Activated CD4-positive, alpha-beta T cell treated with anti-CD3 and anti-CD28 coated beads, Interleukin-10, Interleukin-2, amounts not matched to agents 100 ng/mL and 50 ng/mL, durations not matched to agents 16 hours and 8 hours (primary cell): ENCODE results near the gene PTPN1.
"Not testable (repeated sequence)": the region's sequence is repeated elsewhere in the genome, so short reads cannot be mapped to it uniquely, and the experiment has no call there.

ENCODE experiments used
- DNase-seq: peaks from one replicate; pipeline ENCODE4 v3.0.0-alpha.2; 2020

PTPN1 gene

GRCh38 chr20:50595988-50596693 lies 86.0 kb downstream of the PTPN1 start:
- DNase-seq: no peak

GRCh38 chr20:50596694-50597021 lies 86.5 kb downstream of the PTPN1 start:
- no peak for DNase-seq

DNA sequence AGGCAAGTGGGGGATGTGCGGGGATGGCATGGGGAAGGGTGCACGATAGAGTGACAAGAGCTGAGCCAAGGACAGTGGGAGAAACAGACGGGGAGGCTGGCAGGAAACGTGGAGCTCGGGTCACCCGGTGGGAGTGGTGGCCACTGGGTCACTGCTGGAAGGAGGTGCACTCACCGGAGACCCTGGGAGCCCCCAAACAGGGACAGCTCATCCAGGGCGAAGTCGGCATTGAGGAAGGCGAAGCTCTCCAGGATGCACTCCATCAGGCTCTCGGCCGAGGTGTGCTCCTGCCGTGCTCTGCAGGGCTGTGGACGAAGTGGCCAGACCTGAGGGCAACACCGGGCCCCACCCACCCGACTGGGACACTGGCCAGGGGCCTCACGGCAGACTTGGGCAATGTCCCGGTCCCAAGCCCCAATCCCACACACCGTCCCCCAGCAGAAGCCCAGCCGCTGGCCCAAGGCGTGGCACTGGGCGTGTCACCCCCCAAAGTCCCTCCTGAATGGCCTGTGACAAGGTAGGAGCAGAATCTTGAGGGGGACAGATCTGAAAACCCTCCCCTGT lies 87.3 kb downstream of the PTPN1 start:
- DNase-seq: no peak

DNA sequence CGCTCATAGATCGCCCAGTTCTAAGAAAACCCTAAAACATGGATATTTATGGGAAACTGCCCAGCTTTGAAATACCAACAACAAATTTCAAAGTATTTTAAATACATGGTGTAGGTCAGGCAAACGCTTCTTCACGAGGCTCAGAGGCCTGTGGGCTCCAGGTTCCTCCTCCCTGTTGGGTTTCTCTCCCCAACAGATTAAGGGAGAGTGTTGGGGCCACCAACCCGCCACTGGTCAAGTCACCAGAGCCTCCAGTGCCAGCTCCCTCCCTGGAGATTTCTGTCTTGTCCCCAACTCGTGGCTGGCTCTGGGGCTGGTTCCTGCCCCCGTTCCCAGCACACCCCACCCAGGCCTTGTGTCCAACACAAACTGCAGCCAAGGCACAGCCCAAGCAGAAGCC lies 87.9 kb downstream of the PTPN1 start:
- DNase-seq: no peak

- DNase-seq: not testable (repeated sequence)
Observed at GRCh38 chr20:50598768-50599167, 88.6 kb downstream of the PTPN1 start.

DNA sequence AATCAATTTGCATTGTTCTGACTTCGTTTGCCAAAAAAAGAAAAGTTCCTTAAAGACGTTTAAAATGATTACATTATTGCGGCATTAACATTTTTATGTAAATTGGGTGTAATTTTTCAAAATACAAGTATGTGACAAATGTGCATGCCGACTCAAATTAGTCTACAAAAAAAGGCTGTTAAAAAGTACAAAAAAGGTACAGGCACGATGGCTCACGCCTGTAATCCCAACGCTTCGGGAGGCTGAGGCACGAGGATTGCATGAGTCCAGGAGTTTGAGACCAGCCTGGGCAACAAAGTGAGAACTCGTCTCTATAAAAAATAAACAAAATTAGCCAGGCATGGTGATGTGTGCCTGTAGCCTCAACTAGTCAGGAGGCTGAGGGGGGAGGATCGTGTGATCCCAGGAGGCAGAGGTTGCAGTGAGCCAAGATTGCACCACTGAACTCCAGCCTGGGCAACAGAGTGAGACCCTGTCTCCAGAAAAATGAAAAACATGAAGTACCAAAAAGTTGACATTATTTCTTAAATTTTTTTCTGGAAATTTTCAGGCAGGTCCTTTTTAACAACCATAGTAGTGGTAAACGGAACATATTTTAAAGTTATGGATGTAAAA lies 90.2 kb downstream of the PTPN1 start:
- no peak for DNase-seq

- no peak for DNase-seq
Observed at GRCh38 chr20:50601511-50602431, 91.6 kb downstream of the PTPN1 start.

DNA sequence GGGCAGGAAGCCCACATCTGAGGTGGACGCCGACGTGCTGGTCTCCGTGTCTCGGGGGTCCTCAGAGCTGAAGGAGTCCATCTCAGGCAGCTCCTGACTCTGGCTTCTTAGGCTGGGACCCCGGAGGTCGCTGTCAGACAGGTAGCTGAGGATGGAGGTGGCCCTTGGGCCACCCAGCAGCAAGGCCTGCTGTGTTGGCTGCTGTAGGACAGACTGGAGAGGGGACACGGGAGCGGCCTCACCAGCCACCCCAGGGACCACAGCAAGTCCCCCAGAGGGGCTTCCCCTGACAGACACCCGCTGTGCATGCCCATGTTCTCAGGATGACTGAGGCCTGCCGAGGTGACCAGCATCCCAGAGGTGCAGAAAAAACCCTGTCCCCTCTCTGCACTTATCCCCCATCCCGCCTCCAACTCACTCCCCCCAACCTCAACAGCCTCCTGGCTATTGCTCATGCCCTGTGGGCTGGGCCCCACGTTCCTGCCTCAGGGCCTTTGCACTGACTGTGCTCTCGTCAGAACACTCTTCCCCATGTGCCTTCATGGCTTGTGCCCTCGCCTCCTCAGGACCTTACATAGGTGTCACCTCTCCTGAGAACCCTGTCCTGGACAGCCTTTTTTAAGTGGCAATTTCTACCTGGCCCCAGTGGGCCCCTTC lies 92.4 kb downstream of the PTPN1 start:
- no peak for DNase-seq

DNA sequence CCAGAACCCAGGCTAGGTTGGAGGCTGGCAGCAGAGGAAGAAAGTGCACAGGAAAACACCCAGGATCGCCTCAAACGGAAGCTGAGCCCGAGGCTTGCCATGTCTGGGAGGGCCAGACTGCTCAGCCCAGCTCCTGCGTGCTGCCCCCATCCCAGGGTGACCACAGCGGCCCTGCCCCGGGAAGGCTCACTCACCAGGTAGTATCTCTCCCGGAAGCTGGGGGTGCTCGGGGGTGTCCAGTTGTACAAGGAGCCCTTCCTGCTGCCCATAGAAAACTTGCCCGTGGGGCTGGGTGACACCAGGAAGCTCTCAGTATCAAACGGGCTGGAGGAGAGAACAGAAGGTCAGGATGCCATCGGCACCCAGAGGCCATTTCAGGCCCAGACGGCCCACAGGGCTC lies 94.3 kb downstream of the PTPN1 start:
- DNase-seq: no peak

DNA sequence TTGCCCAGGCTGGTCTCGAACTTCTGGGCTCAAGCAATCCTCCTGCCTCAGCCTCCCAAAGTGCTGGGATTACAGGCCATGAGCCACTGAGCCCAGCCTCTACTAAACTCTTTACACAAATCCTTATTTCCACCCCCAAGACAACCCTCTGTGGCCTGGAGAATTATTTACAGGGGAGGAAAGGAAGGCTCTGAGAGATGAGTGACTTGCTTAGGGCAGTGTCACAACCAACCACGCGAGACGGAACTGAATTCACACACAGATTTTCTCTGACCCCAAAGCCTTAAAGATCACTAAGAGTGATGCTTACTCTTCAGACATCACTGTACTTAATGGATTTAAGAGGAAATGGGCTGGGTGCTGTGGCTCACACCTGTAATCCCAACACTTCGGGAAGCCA lies 95.0 kb downstream of the PTPN1 start:
- DNase-seq: no peak

GRCh38 chr20:50607436-50607835 lies 97.3 kb downstream of the PTPN1 start:
- DNase-seq: no peak

- no peak for DNase-seq
Observed at GRCh38 chr20:50607850-50608749, 97.9 kb downstream of the PTPN1 start.

DNA sequence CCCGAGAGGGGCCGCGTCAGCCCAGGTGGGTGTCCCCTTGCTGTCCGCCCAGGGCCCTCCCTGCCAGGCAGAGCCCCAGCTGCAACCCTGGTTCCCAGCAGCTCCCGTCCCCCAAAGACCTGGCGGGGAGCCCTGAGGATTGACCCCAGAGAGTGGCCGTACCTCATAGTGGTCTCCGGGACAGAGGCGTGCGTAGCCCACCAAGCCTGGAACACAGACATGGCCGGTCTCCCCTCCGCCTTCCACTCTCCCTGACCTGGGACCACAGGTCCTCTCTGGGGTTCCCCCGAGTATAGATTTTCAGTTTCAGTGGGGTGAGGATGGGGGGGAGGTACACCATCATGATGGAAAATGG lies 98.5 kb downstream of the PTPN1 start:
- no peak for DNase-seq

GRCh38 chr20:50609438-50609989 lies 99.3 kb downstream of the PTPN1 start:
- DNase-seq: no peak

GRCh38 chr20:50610212-50610718 lies 100.1 kb downstream of the PTPN1 start:
- no peak for DNase-seq

DNA sequence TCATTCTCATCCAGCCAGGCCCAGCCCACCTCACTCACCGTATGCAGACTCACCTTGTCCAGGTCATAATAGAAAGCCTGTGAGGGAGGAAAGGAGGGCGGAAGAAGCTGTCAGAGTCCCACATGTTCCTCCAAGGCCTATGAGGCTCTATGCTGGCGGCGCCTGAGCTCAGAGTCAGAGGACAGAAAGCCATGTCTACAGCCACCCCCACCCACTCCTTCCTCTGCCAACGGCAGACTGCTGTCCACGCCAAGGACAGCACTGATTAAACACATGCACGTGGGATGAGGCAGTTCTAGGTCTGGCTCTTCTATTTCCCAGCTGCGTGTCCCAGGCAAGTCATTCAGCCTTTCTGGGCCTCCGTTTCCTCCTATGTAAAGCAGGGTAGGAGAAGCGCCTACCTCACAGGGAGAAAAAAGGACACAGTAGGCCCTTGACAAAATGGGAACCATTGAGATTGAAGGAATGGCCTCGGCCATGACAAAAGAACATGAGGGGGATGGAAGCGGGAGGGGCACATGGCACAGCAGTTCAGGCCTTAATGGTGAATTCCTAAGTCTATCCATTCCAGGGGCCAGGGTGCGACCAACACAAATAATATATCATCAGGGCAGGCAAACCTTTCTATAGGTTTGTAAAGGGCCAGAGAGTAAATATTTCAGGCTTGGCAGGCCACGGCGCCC lies 101.1 kb downstream of the PTPN1 start:
- DNase-seq: no peak

DNA sequence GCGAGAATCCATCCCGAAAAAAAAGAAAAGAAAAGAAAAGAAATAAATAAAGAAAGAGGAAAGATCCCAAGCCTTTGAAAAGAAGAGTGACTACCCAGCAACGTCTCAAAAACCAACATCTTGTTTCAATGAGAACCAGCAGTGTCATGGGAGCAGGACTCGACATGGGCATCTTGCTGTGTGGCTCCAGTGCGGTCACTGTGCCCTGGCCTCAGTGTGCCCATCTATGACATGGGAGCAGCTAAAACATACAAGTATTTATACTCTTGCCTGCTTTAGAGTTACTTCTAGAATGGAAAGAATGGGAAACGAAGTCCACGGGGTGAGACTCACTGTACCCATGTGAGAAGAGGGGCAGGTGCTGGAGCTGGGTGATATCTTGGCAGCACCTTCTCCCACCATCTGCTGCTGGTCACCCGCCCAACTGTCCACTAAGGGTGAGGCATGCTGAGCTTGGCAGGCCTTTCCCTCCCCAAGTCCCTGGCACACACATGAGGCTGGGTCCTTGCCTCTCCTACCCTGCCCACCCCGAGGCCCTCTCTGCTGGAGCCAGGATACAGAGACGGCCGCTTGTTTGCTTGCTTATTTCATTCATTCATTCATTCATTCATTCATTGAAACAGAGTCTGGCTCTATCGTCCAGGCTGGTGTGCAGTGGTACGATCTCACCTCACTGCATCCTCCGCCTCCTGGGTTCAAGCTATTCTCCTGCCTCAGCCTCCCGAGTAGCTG lies 103.4 kb downstream of the PTPN1 start:
- no peak for DNase-seq

GRCh38 chr20:50615407-50615806 lies 105.2 kb downstream of the PTPN1 start:
- no peak for DNase-seq

DNA sequence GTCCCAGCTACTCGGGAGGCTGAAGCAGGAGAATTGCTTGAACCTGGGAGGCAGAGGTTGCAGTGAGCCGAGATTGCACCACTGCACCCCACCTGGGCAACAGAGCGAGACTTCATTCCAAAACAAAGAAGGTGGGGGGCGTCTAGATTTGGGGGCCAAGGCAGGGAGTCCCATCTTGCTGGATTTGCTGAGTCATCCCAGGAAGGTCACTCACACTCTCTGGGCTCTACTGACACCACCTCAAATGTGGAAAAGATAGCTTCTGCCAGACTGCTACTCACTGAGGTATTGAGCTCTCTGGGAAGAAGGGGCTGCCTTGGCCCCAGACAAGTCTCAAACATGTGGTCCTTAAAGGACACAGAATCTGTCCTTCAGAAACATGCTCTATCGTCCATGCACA lies 106.8 kb downstream of the PTPN1 start:
- no peak for DNase-seq

- no peak for DNase-seq
Observed at GRCh38 chr20:50618537-50618936, 108.4 kb downstream of the PTPN1 start.
